Liver (tissue), 3 donors: Measurements from ENCODE around the gene SLC9A6.

Source experiments
- EGR1 ChIP-seq, 2 donors: IDR thresholded peaks; 2 replicates each; pipeline ENCODE4 v1.6.1; 2016 to 2018; ENCODE audit warnings: antibody characterized with exemption in 2 of 2, low read depth in 2 of 2
- GABPA ChIP-seq, 2 donors: IDR thresholded peaks in 1 of 2; conservative IDR thresholded peaks in 1 of 2; 2 replicates each; pipeline ENCODE4 v1.6.1; 2016; ENCODE audit warnings: antibody characterized with exemption in 2 of 2, mild to moderate bottlenecking in 1 of 2, moderate library complexity in 1 of 2
- JUND ChIP-seq, 2 donors: IDR thresholded peaks; 2 replicates each; pipeline ENCODE4 v1.6.1; 2016; ENCODE audit warnings: antibody characterized with exemption in 2 of 2
- REST ChIP-seq: IDR thresholded peaks from 2 replicates; pipeline ENCODE4 v1.6.1; 2016; ENCODE audit warnings: antibody characterized with exemption, mild to moderate bottlenecking
- SP1 ChIP-seq: IDR thresholded peaks from 2 replicates; pipeline ENCODE4 v1.6.1; 2018; ENCODE audit warnings: antibody characterized with exemption, mild to moderate bottlenecking
- TAF1 ChIP-seq: conservative IDR thresholded peaks from 2 replicates; pipeline ENCODE4 v1.6.1; 2016; ENCODE audit warnings: antibody characterized with exemption, mild to moderate bottlenecking
- YY1 ChIP-seq: IDR thresholded peaks from 2 replicates; pipeline ENCODE4 v1.6.1; 2016; ENCODE audit warnings: antibody characterized with exemption, mild to moderate bottlenecking
- TF ChIP-seq, protein P1 (sequence below): fragments of 150-350 bp; IDR thresholded peaks from 2 replicates; pipeline ENCODE4 v1.5.1; 2017; ENCODE audit warnings: improper control_type of control experiment, low read depth, low read length; ENCODE audit not compliant: missing input control
- TF ChIP-seq, protein P2 (sequence below): IDR thresholded peaks from 2 replicates; pipeline ENCODE4 v1.6.1; 2016; ENCODE audit warnings: antibody characterized with exemption
- donor health status: healthy.
- donor health status: healthy.

GRCh38 chrX:136049608-136050007 is 64.4 kb downstream of the SLC9A6 start:
- TF ChIP-seq, protein P1, sequence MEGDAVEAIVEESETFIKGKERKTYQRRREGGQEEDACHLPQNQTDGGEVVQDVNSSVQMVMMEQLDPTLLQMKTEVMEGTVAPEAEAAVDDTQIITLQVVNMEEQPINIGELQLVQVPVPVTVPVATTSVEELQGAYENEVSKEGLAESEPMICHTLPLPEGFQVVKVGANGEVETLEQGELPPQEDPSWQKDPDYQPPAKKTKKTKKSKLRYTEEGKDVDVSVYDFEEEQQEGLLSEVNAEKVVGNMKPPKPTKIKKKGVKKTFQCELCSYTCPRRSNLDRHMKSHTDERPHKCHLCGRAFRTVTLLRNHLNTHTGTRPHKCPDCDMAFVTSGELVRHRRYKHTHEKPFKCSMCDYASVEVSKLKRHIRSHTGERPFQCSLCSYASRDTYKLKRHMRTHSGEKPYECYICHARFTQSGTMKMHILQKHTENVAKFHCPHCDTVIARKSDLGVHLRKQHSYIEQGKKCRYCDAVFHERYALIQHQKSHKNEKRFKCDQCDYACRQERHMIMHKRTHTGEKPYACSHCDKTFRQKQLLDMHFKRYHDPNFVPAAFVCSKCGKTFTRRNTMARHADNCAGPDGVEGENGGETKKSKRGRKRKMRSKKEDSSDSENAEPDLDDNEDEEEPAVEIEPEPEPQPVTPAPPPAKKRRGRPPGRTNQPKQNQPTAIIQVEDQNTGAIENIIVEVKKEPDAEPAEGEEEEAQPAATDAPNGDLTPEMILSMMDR, result no peak
- TF ChIP-seq SP1, result no peak
- TF ChIP-seq EGR1 (IDR thresholded peaks at IDR 0.05; ENCODE audit: low read depth in 2 of 2), result no peak
- no peak for TF ChIP-seq GABPA (IDR thresholded peaks at IDR 0.05 in 1 of 2, conservative IDR thresholded peaks at IDR 0.05 in 1 of 2)
- no peak for TF ChIP-seq TAF1
- TF ChIP-seq, protein P2, sequence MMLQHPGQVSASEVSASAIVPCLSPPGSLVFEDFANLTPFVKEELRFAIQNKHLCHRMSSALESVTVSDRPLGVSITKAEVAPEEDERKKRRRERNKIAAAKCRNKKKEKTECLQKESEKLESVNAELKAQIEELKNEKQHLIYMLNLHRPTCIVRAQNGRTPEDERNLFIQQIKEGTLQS, result no peak
- no peak for TF ChIP-seq REST
- TF ChIP-seq JUND (IDR thresholded peaks at IDR 0.05), result no peak
- no peak for TF ChIP-seq YY1
